Endodermal cell (in vitro differentiated cells): ENCODE data around the gene RBM4B. TPM values are rescaled to one million over a fixed set of nuclear protein-coding genes. Genes with fewer than 3 reads are reported as not detected.

Experiments
- DNase-seq: peaks from one replicate; pipeline ENCODE4 v3.0.0-alpha.2; 2017
- H3K27ac ChIP-seq: 2 replicates; pipeline ENCODE4 v1.5.1; 2013; ENCODE audit warnings: mild to moderate bottlenecking, low read depth, low read length, moderate library complexity
- H3K27me3 ChIP-seq: 2 replicates; pipeline ENCODE4 v1.6.1; 2013; ENCODE audit warnings: mild to moderate bottlenecking, low read length, moderate library complexity; ENCODE audit not compliant: insufficient read depth, control insufficient read depth, poor library complexity, severe bottlenecking
- H3K36me3 ChIP-seq: 2 replicates; pipeline ENCODE4 v1.7.0; 2013; ENCODE audit warnings: mild to moderate bottlenecking, low read length, moderate library complexity; ENCODE audit not compliant: control insufficient read depth, insufficient read depth
- H3K4me1 ChIP-seq: one replicate; pipeline ENCODE4 v1.7.0; 2013; ENCODE audit warnings: low read length; ENCODE audit not compliant: control insufficient read depth, insufficient read depth
- H3K4me3 ChIP-seq: 2 replicates; pipeline ENCODE4 v1.5.1; 2013; ENCODE audit warnings: mild to moderate bottlenecking, low read length, moderate library complexity
- H3K9ac ChIP-seq: 2 replicates; pipeline ENCODE4 v1.6.1; 2013; ENCODE audit warnings: mild to moderate bottlenecking, low read length, moderate library complexity; ENCODE audit not compliant: poor library complexity, severe bottlenecking; ENCODE audit errors: extremely low read depth
- H3K9me3 ChIP-seq: 2 replicates; pipeline ENCODE4 v1.6.1; 2013; ENCODE audit warnings: mild to moderate bottlenecking, low read length, moderate library complexity; ENCODE audit not compliant: control insufficient read depth
- H3K27ac Mint-ChIP-seq: 2 replicates; pipeline ENCODE4 v1.8.0; 2020; ENCODE audit warnings: mixed read lengths
- H3K27me3 Mint-ChIP-seq: 2 replicates; pipeline ENCODE4 v1.8.0; 2021; ENCODE audit warnings: mild to moderate bottlenecking, mixed read lengths; ENCODE audit not compliant: insufficient read depth
- H3K36me3 Mint-ChIP-seq: 2 replicates; pipeline ENCODE4 v1.8.0; 2020; ENCODE audit warnings: low read depth, mixed read lengths
- H3K4me1 Mint-ChIP-seq: 2 replicates; pipeline ENCODE4 v1.8.0; 2020; ENCODE audit warnings: mixed read lengths
- H3K4me3 Mint-ChIP-seq: 2 replicates; pipeline ENCODE4 v1.8.0; 2020; ENCODE audit warnings: mild to moderate bottlenecking, moderate library complexity, mixed read lengths
- H3K9me3 Mint-ChIP-seq: 2 replicates; pipeline ENCODE4 v1.8.0; 2020; ENCODE audit warnings: mild to moderate bottlenecking, mixed read lengths
- WGBS, 2 experiments: methylation state at CpG; one replicate each; pipeline versions ENCODE4 v1.1.5 to v1.1.7; 2013; ENCODE audit warnings: missing lambda C conversion rate in 2 of 2, mixed read lengths in 1 of 2; ENCODE audit not compliant: insufficient coverage in 1 of 2, insufficient read length in 1 of 2; 5-methylcytosine and 5-hydroxymethylcytosine counted together
- total RNA-seq, 2 donors: library from RNA; stranded (reverse); fragmentation: NEBNext Ultra II Directional in 1 of 2; extraction: Animal tissue kit (Norgen Biotek cat#: 25700) in 1 of 2; gene quantifications; 2 replicates in 1 of 2; 3 replicates in 1 of 2; pipeline ENCODE4 v1.2.1, GENCODE V29; 2021
- TF ChIP-seq, protein P1 (sequence below): fragments of 200-600 bp; sonication (generic); conservative IDR thresholded peaks from 2 replicates; pipeline ENCODE4 v1.5.0; 2021; ENCODE audit warnings: antibody characterized with exemption, mild to moderate bottlenecking

RBM4B gene
- total RNA-seq, 2 donors from 2014 or later, result 23.3 to 28.5 TPM

DNA sequence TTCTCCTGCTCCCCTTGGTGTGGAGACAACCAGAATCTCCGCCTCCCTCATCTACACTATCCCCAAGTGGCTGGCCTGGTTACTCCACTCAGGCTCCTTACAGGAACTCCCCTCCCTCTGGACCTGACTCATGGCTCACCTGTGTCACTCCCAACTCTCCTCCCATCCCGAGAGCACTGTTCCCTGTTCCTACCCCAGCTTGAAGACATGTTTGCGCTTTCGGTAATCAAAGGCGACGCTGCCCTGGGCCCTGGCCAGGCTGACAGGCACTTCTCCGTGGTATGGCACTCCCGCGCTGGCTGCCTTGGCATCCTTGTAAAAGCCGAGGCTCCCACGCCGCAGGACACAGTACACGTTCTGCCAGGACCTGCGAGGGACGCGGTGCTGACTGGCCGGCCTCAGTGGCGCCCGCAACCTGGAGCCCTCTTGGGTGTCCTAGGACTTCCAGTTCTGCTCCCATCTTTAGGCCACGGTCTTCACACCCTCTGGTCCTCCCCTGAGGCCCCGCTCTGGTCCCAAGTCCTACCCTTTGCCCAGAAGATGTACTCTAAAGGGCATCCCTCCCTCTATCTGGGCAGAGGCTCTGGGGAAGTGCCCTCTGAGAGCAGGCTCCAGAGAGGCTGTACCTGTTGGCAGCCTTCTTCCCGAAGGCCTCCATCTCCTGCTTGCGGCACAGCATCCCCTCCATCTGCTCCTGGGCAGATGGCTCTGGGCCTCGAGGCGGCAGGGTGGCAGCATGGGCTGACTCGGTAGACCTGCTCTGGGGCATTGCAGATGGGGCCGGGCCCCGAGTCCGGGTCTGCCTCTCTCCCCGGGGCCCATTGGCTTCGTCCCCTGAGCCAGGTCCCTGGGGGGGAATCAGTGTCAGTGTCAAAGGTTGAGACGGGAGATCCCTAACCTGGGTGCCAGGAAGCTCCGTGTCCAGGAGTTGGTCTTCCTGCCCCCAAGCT is 9.4 kb upstream of the RBM4B start:
- Mint-ChIP-seq H3K27ac (no peak overlapping the region), H3K4me1 (no peaks in the 10 kb centered on the region), H3K4me3 (no peak overlapping the region), H3K36me3 (peaks cover 11% of the 10 kb centered on the region), H3K9me3 (no peaks in the 10 kb centered on the region), H3K27me3 (no peaks in the 10 kb centered on the region)
- no peak overlapping the region for H3K9ac ChIP-seq
- H3K27me3 ChIP-seq, result no peaks in the 10 kb centered on the region
- H3K27ac ChIP-seq, result no peak overlapping the region
- peaks cover 22% of the 10 kb centered on the region for H3K36me3 ChIP-seq
- TF ChIP-seq, protein P1, sequence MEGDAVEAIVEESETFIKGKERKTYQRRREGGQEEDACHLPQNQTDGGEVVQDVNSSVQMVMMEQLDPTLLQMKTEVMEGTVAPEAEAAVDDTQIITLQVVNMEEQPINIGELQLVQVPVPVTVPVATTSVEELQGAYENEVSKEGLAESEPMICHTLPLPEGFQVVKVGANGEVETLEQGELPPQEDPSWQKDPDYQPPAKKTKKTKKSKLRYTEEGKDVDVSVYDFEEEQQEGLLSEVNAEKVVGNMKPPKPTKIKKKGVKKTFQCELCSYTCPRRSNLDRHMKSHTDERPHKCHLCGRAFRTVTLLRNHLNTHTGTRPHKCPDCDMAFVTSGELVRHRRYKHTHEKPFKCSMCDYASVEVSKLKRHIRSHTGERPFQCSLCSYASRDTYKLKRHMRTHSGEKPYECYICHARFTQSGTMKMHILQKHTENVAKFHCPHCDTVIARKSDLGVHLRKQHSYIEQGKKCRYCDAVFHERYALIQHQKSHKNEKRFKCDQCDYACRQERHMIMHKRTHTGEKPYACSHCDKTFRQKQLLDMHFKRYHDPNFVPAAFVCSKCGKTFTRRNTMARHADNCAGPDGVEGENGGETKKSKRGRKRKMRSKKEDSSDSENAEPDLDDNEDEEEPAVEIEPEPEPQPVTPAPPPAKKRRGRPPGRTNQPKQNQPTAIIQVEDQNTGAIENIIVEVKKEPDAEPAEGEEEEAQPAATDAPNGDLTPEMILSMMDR, result no peak
- DNase-seq, result no peak
- H3K4me1 ChIP-seq, result no peaks in the 10 kb centered on the region
- 95% methylated on average over 26 to 33 of the region's 33 CpGs for WGBS, 2 experiments
- no peak overlapping the region for H3K4me3 ChIP-seq
- H3K9me3 ChIP-seq, result no peaks in the 10 kb centered on the region

DNA sequence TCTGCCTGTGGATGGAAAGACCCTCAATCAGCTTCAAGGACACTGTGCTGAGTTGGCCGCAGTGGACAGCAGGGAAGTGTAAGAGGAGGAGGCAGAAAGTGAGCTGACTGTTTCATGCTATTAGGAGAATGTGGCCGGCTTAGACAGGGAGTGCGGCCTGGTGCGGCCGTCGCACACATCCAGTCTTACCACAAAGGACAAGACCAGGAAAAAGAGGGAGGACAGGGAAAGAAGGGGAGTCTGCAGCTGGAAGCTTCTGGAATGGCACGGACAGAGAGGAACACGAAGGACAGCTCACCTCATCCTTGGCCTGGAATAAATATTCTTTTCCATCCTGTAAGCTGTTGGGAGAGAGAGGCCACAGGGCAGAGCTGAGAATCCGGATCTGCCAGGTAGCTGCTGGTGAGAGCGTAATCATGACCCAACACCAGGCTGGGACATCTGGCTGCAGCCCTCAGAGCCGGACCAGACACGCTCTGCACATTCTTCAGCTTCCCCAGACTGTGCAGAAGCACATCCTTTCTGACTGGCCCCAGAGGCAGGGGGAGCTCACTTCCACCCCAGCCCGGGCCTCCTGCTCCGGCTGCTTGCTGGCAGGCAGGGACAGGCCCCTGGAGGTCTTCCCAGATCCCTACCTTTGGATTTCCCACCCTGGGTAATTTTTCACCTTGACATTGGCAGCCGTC is 8.6 kb upstream of the RBM4B start:
- no peak overlapping the region for H3K27ac Mint-ChIP-seq
- H3K36me3 ChIP-seq, result peaks cover 16% of the 10 kb centered on the region
- no peaks in the 10 kb centered on the region for H3K4me1 ChIP-seq
- H3K4me3 ChIP-seq, result no peak overlapping the region
- TF ChIP-seq, protein P1, result no peak
- H3K4me1 Mint-ChIP-seq, result no peaks in the 10 kb centered on the region
- H3K9ac ChIP-seq, result no peak overlapping the region
- DNase-seq, result no peak
- no peaks in the 10 kb centered on the region for H3K9me3 Mint-ChIP-seq
- H3K4me3 Mint-ChIP-seq, result no peak overlapping the region
- H3K36me3 Mint-ChIP-seq, result peaks cover 11% of the 10 kb centered on the region
- H3K27ac ChIP-seq, result no peak overlapping the region
- 95 to 96% methylated on average over 10 to 15 of the region's 15 CpGs for WGBS, 2 experiments
- no peaks in the 10 kb centered on the region for H3K27me3 ChIP-seq
- H3K27me3 Mint-ChIP-seq, result no peaks in the 10 kb centered on the region
- no peaks in the 10 kb centered on the region for H3K9me3 ChIP-seq

GRCh38 chr11:66685276-66686099 is 7.8 kb upstream of the RBM4B start:
- no peaks in the 10 kb centered on the region for H3K4me1 Mint-ChIP-seq
- 92% methylated on average over 20 to 27 of the region's 27 CpGs for WGBS, 2 experiments
- no peaks in the 10 kb centered on the region for H3K27me3 ChIP-seq
- no peak overlapping the region for H3K27ac ChIP-seq
- H3K9me3 Mint-ChIP-seq, result no peaks in the 10 kb centered on the region
- no peaks in the 10 kb centered on the region for H3K27me3 Mint-ChIP-seq
- H3K9me3 ChIP-seq, result no peaks in the 10 kb centered on the region
- peaks cover 11% of the 10 kb centered on the region for H3K36me3 Mint-ChIP-seq
- TF ChIP-seq, protein P1, result no peak
- H3K4me1 ChIP-seq, result no peaks in the 10 kb centered on the region
- no peak overlapping the region for H3K4me3 ChIP-seq
- H3K27ac Mint-ChIP-seq, result no peak overlapping the region
- DNase-seq, result no peak
- peaks cover 16% of the 10 kb centered on the region for H3K36me3 ChIP-seq
- H3K9ac ChIP-seq, result no peak overlapping the region
- no peak overlapping the region for H3K4me3 Mint-ChIP-seq
